ENCODE data around the gene ZNF74. TPM values are rescaled to one million over a fixed set of nuclear protein-coding genes. Genes with fewer than 3 reads are reported as not detected.
A peak's percentile ranks its signal among the peaks of the same experiment; 100 is the strongest.

The ZNF74 gene
- total RNA-seq, 1 donor from 2014 or later, result 12.3 TPM

GRCh38 chr22:20392983-20393704, 807 bp upstream of the ZNF74 start:
- peak; percentile 2 to 9 for ATAC-seq
- TF ChIP-seq CTCF (IDR thresholded peaks at IDR 0.05), result no peak
- no peaks in the 10 kb centered on the region for H3K36me3 ChIP-seq
- intact Hi-C loops (cut with DNase I), result no loop called here
- peak overlapping the region; percentile 80 for H3K27ac ChIP-seq
- no peak for DNase-seq
- H3K9me3 ChIP-seq, result no peaks in the 10 kb centered on the region
- no peaks in the 10 kb centered on the region for H3K27me3 ChIP-seq (ENCODE audit: low read depth)
- H3K4me3 ChIP-seq, result peak overlapping the region; percentile 76
- H3K4me1 ChIP-seq, result peaks cover 18% of the 10 kb centered on the region

DNA sequence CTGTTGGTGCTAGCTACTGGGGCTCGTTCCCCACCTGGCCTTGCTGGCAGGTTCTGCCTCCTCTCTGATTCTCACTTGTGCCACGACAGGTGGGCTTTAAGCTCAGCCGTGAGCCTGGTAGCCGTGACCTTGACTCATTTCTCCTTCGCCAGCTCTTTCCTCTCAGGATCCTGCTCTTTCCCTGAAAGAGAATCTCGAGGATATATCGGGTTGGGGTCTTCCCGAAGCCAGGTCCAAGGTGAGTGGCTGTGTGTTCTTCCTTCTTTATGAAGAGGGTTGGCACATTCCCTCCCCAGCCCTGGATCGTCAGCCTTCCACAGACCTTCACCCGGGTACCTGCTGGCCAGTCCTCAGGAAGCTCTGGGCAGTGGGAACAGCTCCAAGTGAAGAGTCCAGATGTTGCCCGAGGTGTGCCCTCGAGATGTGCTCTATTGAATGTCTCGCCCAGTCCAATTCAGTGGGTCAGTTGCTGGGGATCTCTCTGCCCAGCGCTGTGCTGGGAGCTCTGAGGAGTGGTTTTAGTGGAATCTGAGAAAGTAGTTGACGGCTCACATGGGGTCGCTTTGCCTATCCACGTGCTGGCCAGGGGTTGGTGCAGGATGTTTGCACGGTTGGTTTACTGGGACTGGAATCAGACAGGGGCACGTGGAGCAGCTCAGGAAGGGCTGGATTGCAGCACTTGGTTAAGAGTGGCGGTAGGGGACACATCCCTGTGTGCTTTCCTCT, 1.4 kb downstream of the ZNF74 start:
- Histone ChIP-seq H3K27ac (no peak overlapping the region), H3K27me3 (ENCODE audit: low read depth) (no peaks in the 10 kb centered on the region), H3K9me3 (no peaks in the 10 kb centered on the region), H3K4me1 (peaks cover 18% of the 10 kb centered on the region), H3K4me3 (peak overlapping the region; percentile 76), H3K36me3 (peaks cover 2% of the 10 kb centered on the region)
- intact Hi-C loops (cut with DNase I), result no loop called here
- ATAC-seq, result no peak
- no peak for TF ChIP-seq CTCF (IDR thresholded peaks at IDR 0.05)
- no peak for DNase-seq

DNA sequence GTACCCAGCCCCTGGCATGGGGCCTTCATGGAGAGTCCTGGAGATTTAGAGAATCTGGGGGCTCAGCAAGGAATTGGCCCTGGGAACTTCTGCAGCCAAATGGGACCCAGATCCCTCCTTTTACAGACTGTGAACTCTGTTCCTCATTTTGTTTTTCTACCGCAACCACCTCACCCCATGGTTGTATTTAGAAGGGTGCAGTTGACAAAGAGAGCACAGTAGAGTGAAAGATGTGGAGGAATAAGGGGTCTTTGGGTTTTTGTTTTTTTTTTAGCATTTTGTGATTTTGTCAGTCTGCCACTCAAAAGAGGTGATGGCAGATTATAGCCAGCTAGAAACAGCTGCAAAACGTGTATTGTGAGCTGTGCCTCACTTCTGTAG, 1.9 kb downstream of the ZNF74 start:
- DNase-seq (no peak), ATAC-seq (no peak)
- no peak overlapping the region for H3K27ac ChIP-seq
- no peak overlapping the region for H3K4me3 ChIP-seq
- no peaks in the 10 kb centered on the region for H3K9me3 ChIP-seq
- intact Hi-C loops (cut with DNase I), result no loop called here
- peaks cover 7% of the 10 kb centered on the region for H3K36me3 ChIP-seq
- H3K4me1 ChIP-seq, result peaks cover 18% of the 10 kb centered on the region
- no peaks in the 10 kb centered on the region for H3K27me3 ChIP-seq (ENCODE audit: low read depth)
- no peak for TF ChIP-seq CTCF (IDR thresholded peaks at IDR 0.05)

- no peak for DNase-seq
- Histone ChIP-seq H3K4me1 (peaks cover 18% of the 10 kb centered on the region), H3K27me3 (ENCODE audit: low read depth) (no peaks in the 10 kb centered on the region)
Measured at GRCh38 chr22:20396639-20397038, 2.7 kb downstream of the ZNF74 start.

GRCh38 chr22:20397498-20397897, 3.5 kb downstream of the ZNF74 start:
- DNase-seq (no peak), ATAC-seq (no peak)
- Histone ChIP-seq H3K4me3 (no peak overlapping the region), H3K27ac (no peak overlapping the region), H3K9me3 (no peaks in the 10 kb centered on the region), H3K4me1 (peaks cover 18% of the 10 kb centered on the region), H3K36me3 (peaks cover 16% of the 10 kb centered on the region), H3K27me3 (ENCODE audit: low read depth) (no peaks in the 10 kb centered on the region)
- intact Hi-C loops (cut with DNase I), result no loop called here
- TF ChIP-seq CTCF (IDR thresholded peaks at IDR 0.05), result no peak

More at GRCh38 chr22:20396639-20397038, 2.7 kb downstream of the ZNF74 start:
- no peak for ATAC-seq
- no peaks in the 10 kb centered on the region for H3K9me3 ChIP-seq
- no peak for TF ChIP-seq CTCF (IDR thresholded peaks at IDR 0.05)
- peaks cover 14% of the 10 kb centered on the region for H3K36me3 ChIP-seq
- intact Hi-C loops (cut with DNase I), result no loop called here
- H3K27ac ChIP-seq, result no peak overlapping the region
- no peak overlapping the region for H3K4me3 ChIP-seq
